PC-3 (cell line): ENCODE results near the gene RNF215. TPM values are rescaled to one million over a fixed set of nuclear protein-coding genes. Genes with fewer than 3 reads are reported as not detected.

Source experiments
- ATAC-seq: fragments of 200-7000 bp; cut with Tn5 transposase; 2 replicates; pipeline ENCODE4 v1.9.1; 2020; ENCODE audit warnings: mild to moderate bottlenecking, moderate library complexity
- BruUV-seq: library from RNA; stranded (reverse); fragments of 400-500 nt; replicated peaks from 2 replicates; lab custom pipeline; 2021; lab: Mats Ljungman, UMichigan
- CTCF ChIA-PET: fragments of 300-600 bp; sonication (Branson Sonifier 250); formaldehyde crosslinking; loops from one replicate; lab custom pipeline; 2022; ENCODE audit warnings: antibody characterized with exemption; lab: Charles Lee
- POLR2A ChIA-PET: fragments of 300-600 bp; sonication (Branson Sonifier 250); formaldehyde crosslinking; loops from one replicate; lab custom pipeline; 2022; ENCODE audit warnings: antibody characterized with exemption; ENCODE audit not compliant: unreplicated experiment; lab: Charles Lee
- DNase-seq: peaks from one replicate; pipeline ENCODE4 v3.0.0-alpha.2; 2015
- H2AFZ ChIP-seq: fragments of 300-600 bp; sonication (generic); 2 replicates; pipeline ENCODE4 v1.6.0; 2016; ENCODE audit warnings: antibody characterized with exemption, low read length
- H3F3A ChIP-seq: fragments of 300-600 bp; sonication (generic); one replicate; pipeline ENCODE4 v1.6.0; 2017; ENCODE audit warnings: antibody characterized with exemption, low read length, control low read depth, mild to moderate bottlenecking; ENCODE audit not compliant: unreplicated experiment
- H3K27ac ChIP-seq: fragments of 300-600 bp; sonication (generic); 2 replicates; pipeline ENCODE4 v1.5.1; 2016; ENCODE audit warnings: mild to moderate bottlenecking, low read length
- H3K27me3 ChIP-seq: fragments of 300-600 bp; sonication (generic); 2 replicates; pipeline ENCODE4 v1.6.1; 2016; ENCODE audit warnings: low read length, mixed read lengths
- H3K36me3 ChIP-seq: fragments of 300-600 bp; sonication (generic); 2 replicates; pipeline ENCODE4 v1.6.1; 2016; ENCODE audit warnings: low read depth, mixed run types, low read length, mixed read lengths
- H3K4me1 ChIP-seq: fragments of 300-600 bp; sonication (generic); 2 replicates; pipeline ENCODE4 v1.5.1; 2016; ENCODE audit warnings: low read length; ENCODE audit not compliant: insufficient read depth
- H3K4me2 ChIP-seq: fragments of 300-600 bp; sonication (generic); 2 replicates; pipeline ENCODE4 v1.6.0; 2016; ENCODE audit warnings: low read length
- H3K4me3 ChIP-seq: fragments of 300-600 bp; sonication (generic); 2 replicates; pipeline ENCODE4 v1.5.1; 2016; ENCODE audit warnings: mild to moderate bottlenecking, low read length, mixed read lengths
- H3K79me2 ChIP-seq: fragments of 300-600 bp; sonication (generic); 2 replicates; pipeline ENCODE4 v1.6.1; 2017; ENCODE audit warnings: low read length, mixed read lengths
- H3K9ac ChIP-seq: fragments of 300-600 bp; sonication (generic); 2 replicates; pipeline ENCODE4 v1.6.0; 2016; ENCODE audit warnings: mild to moderate bottlenecking, low read length
- H3K9me2 ChIP-seq: fragments of 300-600 bp; sonication (generic); replicated peaks from 2 replicates; pipeline ENCODE4 v1.6.1; 2016; ENCODE audit warnings: mixed run types, low read length, mixed read lengths
- H3K9me3 ChIP-seq: fragments of 300-600 bp; sonication (generic); 2 replicates; pipeline ENCODE4 v1.6.1; 2016; ENCODE audit warnings: low read length, mixed read lengths
- H4K20me1 ChIP-seq: fragments of 300-600 bp; sonication (generic); 2 replicates; pipeline ENCODE4 v1.6.1; 2016; ENCODE audit warnings: low read length, mixed read lengths
- EZH2 ChIP-seq: fragments of 300-600 bp; sonication (generic); IDR thresholded peaks from one replicate; pipeline ENCODE4 v1.6.1; 2017; ENCODE audit warnings: antibody characterized with exemption, mild to moderate bottlenecking, low read length; ENCODE audit not compliant: unreplicated experiment
- EZH2phosphoT487 ChIP-seq: fragments of 300-600 bp; sonication (generic); IDR thresholded peaks from 2 replicates; pipeline ENCODE4 v1.6.1; 2018; ENCODE audit warnings: mild to moderate bottlenecking, antibody characterized with exemption, low read length, borderline replicate concordance
- intact Hi-C: fragments of 100-400 bp; cut with micrococcal nuclease; formaldehyde crosslinking; loops from 2 replicates; pipeline ENCODE4 v1.9.0; 2023
- total RNA-seq: library from RNA; depleted of rRNA; stranded (reverse); fragments of >200 nt; gene quantifications from 2 replicates; pipeline ENCODE4 v1.2.3, GENCODE V29; 2014
- TF ChIP-seq, protein P1 (sequence below): fragments of 300-600 bp; sonication (generic); conservative IDR thresholded peaks from 2 replicates; pipeline ENCODE4 v1.5.1; 2017; ENCODE audit warnings: antibody characterized with exemption, low read depth, mild to moderate bottlenecking, low read length

RNF215 gene
- total RNA-seq, 1 experiment from 2014 or later: 22.6 TPM

DNA sequence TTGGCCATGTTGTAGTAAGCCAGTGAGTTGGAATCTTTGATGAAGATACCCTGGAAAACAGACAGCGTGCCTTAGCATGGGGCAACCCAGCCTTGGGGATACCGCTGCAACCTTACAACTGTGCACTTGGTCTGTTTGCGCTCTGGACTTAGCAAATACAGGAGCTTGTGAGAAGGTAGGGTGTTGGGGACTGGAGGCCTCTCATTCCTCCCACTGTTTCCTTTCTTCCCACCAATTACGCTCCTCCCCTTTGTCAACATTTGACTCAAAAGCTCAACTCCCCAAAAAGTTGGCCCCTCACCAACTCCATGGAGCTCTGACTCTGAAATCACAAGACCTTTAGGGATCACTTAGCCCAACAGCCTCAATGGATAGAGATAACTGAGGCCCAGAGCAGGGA lies 52.6 kb downstream of the RNF215 start:
- no peaks in the 10 kb centered on the region for H3K27me3 ChIP-seq
- no peak overlapping the region for H3K9ac ChIP-seq
- no peak overlapping the region for H3K27ac ChIP-seq
- no peaks in the 10 kb centered on the region for H3K79me2 ChIP-seq
- ATAC-seq (no peak), DNase-seq (no peak)
- intact Hi-C loops: no loop called here
- no peaks in the 10 kb centered on the region for H4K20me1 ChIP-seq
- no peaks in the 10 kb centered on the region for H3K9me2 ChIP-seq
- no peak overlapping the region for H3K4me2 ChIP-seq
- H3F3A ChIP-seq: no peaks in the 10 kb centered on the region
- ChIA-PET POLR2A (no interaction called here), CTCF (no interaction called here)
- no TSS peak for BruUV-seq
- no peak overlapping the region for H3K4me3 ChIP-seq
- no peak for TF ChIP-seq EZH2
- no peak for TF ChIP-seq EZH2phosphoT487
- TF ChIP-seq, protein P1, sequence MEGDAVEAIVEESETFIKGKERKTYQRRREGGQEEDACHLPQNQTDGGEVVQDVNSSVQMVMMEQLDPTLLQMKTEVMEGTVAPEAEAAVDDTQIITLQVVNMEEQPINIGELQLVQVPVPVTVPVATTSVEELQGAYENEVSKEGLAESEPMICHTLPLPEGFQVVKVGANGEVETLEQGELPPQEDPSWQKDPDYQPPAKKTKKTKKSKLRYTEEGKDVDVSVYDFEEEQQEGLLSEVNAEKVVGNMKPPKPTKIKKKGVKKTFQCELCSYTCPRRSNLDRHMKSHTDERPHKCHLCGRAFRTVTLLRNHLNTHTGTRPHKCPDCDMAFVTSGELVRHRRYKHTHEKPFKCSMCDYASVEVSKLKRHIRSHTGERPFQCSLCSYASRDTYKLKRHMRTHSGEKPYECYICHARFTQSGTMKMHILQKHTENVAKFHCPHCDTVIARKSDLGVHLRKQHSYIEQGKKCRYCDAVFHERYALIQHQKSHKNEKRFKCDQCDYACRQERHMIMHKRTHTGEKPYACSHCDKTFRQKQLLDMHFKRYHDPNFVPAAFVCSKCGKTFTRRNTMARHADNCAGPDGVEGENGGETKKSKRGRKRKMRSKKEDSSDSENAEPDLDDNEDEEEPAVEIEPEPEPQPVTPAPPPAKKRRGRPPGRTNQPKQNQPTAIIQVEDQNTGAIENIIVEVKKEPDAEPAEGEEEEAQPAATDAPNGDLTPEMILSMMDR: no peak
- H3K4me1 ChIP-seq: no peaks in the 10 kb centered on the region
- H3K9me3 ChIP-seq: no peaks in the 10 kb centered on the region
- H3K36me3 ChIP-seq: peaks cover 66% of the 10 kb centered on the region
- H2AFZ ChIP-seq: no peak overlapping the region

- ChIA-PET POLR2A (no interaction called here), CTCF (no interaction called here)
- Histone ChIP-seq H2AFZ (no peak overlapping the region), H3K36me3 (peaks cover 58% of the 10 kb centered on the region), H3K27me3 (no peaks in the 10 kb centered on the region), H3K9me3 (no peaks in the 10 kb centered on the region), H3K79me2 (no peaks in the 10 kb centered on the region), H4K20me1 (no peaks in the 10 kb centered on the region), H3K27ac (no peak overlapping the region), H3K4me2 (no peak overlapping the region), H3F3A (no peaks in the 10 kb centered on the region), H3K4me3 (no peak overlapping the region), H3K9me2 (no peaks in the 10 kb centered on the region), H3K9ac (no peak overlapping the region), H3K4me1 (no peaks in the 10 kb centered on the region)
- no peak for ATAC-seq
- intact Hi-C loops: no loop called here
- no peak for TF ChIP-seq EZH2
- TF ChIP-seq, protein P1: no peak
- no peak for TF ChIP-seq EZH2phosphoT487
- DNase-seq: no peak
- BruUV-seq: no TSS peak
Observed at GRCh38 chr22:30333707-30334087, 53.5 kb downstream of the RNF215 start.

GRCh38 chr22:30332994-30333706 lies 54.1 kb downstream of the RNF215 start:
- TF ChIP-seq, protein P1: no peak
- TF ChIP-seq EZH2phosphoT487: no peak
- no peak for TF ChIP-seq EZH2
- intact Hi-C loops: no loop called here

More at GRCh38 chr22:30332994-30333706, 54.1 kb downstream of the RNF215 start:
- Histone ChIP-seq H2AFZ (no peak overlapping the region), H3K27ac (no peak overlapping the region), H3F3A (no peaks in the 10 kb centered on the region), H3K4me1 (0 out of 2 replicates have a peak, but pooled peaks cover under 1% of the 10 kb centered on the region), H3K9ac (no peak overlapping the region), H3K4me2 (no peak overlapping the region), H3K9me2 (no peaks in the 10 kb centered on the region), H3K36me3 (peaks cover 54% of the 10 kb centered on the region), H3K27me3 (no peaks in the 10 kb centered on the region), H3K79me2 (no peaks in the 10 kb centered on the region), H4K20me1 (no peaks in the 10 kb centered on the region), H3K4me3 (no peak overlapping the region), H3K9me3 (no peaks in the 10 kb centered on the region)
- DNase-seq: no peak
- ATAC-seq: no peak
- no TSS peak for BruUV-seq
- POLR2A ChIA-PET: no interaction called here
- CTCF ChIA-PET: interaction anchor here (1.2 kb wide), 1 partner anchor 45 kb away, joined by 3 read pairs; no protein-coding TSS in a partner anchor
